ENCODE measurements around the gene COL13A1.

DNA sequence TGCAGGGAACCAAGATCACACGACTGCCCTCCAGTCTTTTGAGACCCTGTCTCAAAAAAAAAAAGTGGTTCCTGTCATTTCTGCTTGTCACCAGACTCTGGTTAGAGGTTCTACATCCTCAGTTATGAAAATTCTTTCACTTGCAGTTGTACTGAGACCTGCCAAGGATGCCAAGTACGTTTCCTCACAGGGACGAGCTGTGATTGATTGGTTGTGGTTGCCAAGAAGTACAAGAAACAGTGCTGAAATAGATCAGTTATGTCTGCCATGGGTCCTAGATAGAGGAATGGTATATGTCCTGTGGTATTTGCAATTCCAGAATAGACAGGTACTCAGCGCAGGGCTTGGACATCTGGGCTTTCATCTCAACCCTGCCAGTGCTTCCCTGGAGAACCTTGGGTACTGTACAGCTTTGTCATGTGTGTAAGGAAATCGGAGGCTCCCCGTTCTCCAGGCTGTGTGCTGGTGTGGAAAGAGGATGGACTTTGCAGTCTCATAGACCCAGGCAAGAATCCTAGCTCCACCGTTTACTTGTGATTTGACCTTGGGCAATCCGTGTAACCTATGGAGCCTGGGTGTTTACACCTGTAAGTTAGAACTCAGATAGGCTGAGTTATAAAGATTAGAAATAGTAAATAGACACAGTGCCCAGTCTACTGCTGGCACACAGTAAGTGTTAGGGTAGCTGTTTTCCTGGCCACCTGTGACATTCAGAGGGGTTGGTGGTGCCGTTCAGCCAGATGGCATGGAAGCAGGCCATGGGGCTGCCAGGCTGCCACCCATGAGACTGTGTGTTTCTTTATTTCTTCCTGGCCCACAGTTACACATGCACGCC is 53.0 kb downstream of the COL13A1 start:
- no peak for TF ChIP-seq EZH2 (IDR thresholded peaks at IDR 0.05)
- TF ChIP-seq, protein P1, sequence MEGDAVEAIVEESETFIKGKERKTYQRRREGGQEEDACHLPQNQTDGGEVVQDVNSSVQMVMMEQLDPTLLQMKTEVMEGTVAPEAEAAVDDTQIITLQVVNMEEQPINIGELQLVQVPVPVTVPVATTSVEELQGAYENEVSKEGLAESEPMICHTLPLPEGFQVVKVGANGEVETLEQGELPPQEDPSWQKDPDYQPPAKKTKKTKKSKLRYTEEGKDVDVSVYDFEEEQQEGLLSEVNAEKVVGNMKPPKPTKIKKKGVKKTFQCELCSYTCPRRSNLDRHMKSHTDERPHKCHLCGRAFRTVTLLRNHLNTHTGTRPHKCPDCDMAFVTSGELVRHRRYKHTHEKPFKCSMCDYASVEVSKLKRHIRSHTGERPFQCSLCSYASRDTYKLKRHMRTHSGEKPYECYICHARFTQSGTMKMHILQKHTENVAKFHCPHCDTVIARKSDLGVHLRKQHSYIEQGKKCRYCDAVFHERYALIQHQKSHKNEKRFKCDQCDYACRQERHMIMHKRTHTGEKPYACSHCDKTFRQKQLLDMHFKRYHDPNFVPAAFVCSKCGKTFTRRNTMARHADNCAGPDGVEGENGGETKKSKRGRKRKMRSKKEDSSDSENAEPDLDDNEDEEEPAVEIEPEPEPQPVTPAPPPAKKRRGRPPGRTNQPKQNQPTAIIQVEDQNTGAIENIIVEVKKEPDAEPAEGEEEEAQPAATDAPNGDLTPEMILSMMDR (IDR thresholded peaks at IDR 0.05 in 2 of 3, conservative IDR thresholded peaks at IDR 0.05 in 1 of 3; ENCODE audit: borderline replicate concordance in 1 of 3, insufficient read depth in 1 of 3, low read depth in 2 of 3, low read length in 2 of 3): no peak
- TF ChIP-seq, protein P2, sequence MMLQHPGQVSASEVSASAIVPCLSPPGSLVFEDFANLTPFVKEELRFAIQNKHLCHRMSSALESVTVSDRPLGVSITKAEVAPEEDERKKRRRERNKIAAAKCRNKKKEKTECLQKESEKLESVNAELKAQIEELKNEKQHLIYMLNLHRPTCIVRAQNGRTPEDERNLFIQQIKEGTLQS (IDR thresholded peaks at IDR 0.05): no peak
- no peak for TF ChIP-seq CEBPB (IDR thresholded peaks at IDR 0.05; ENCODE audit: low read depth)
